HepG2 (cell line): ENCODE measurements around the gene TSTD1. TPM values are rescaled to one million over a fixed set of nuclear protein-coding genes. Genes with fewer than 3 reads are reported as not detected.

Source experiments
- ATF7 ChIP-seq, 2 experiments: fragments of 450-650 bp in 1 of 2; sonication (generic) in 1 of 2; formaldehyde crosslinking in 1 of 2; IDR thresholded peaks; 2 replicates each; pipeline versions ENCODE4 v1.4.0 to v1.6.1; 2016 to 2020; ENCODE audit warnings: antibody characterized with exemption in 1 of 2, mild to moderate bottlenecking in 1 of 2, missing genetic modification reagents in 1 of 2
- BCL3 ChIP-seq: sonication (generic); formaldehyde crosslinking; IDR thresholded peaks from 2 replicates; pipeline ENCODE4 v1.5.1; 2020; ENCODE audit warnings: mild to moderate bottlenecking, missing genetic modification reagents, moderate library complexity
- DPF2 ChIP-seq: sonication (generic); formaldehyde crosslinking; IDR thresholded peaks from 2 replicates; pipeline ENCODE4 v1.4.0; 2020; ENCODE audit warnings: mild to moderate bottlenecking, low read depth, missing genetic modification reagents, borderline replicate concordance
- FOXC1 ChIP-seq: sonication (generic); formaldehyde crosslinking; IDR thresholded peaks from 2 replicates; pipeline ENCODE4 v1.8.0; 2022; ENCODE audit warnings: mild to moderate bottlenecking, missing genetic modification reagents, borderline replicate concordance
- KDM3A ChIP-seq: IDR thresholded peaks from 2 replicates; pipeline ENCODE4 v1.6.1; 2018; ENCODE audit warnings: low read depth, missing compliant biosample characterization
- KMT2B ChIP-seq: IDR thresholded peaks from 2 replicates; pipeline ENCODE4 v1.6.1; 2016; ENCODE audit warnings: missing genetic modification reagents, missing compliant biosample characterization
- NR2F6 ChIP-seq, 2 experiments: IDR thresholded peaks; 2 replicates each; pipeline ENCODE4 v1.6.1; 2016; ENCODE audit warnings: antibody characterized with exemption in 1 of 2, mild to moderate bottlenecking in 1 of 2
- PCBP1 ChIP-seq: fragments of 200-400 bp; formaldehyde crosslinking; IDR thresholded peaks from 2 replicates; pipeline ENCODE4 v1.6.1; 2017; ENCODE audit warnings: mild to moderate bottlenecking, low read depth, low read length, borderline replicate concordance
- POGK ChIP-seq: sonication (generic); formaldehyde crosslinking; conservative IDR thresholded peaks from 2 replicates; pipeline ENCODE4 v1.8.0; 2022; ENCODE audit warnings: mild to moderate bottlenecking, moderate library complexity, missing genetic modification reagents
- PTBP1 ChIP-seq: fragments of 200-400 bp; formaldehyde crosslinking; IDR thresholded peaks from 2 replicates; pipeline ENCODE4 v1.6.1; 2018; ENCODE audit warnings: low read length, low read depth; ENCODE audit not compliant: poor library complexity, severe bottlenecking
- RXRA ChIP-seq: sonication (generic); formaldehyde crosslinking; IDR thresholded peaks from 2 replicates; pipeline ENCODE4 v1.5.1; 2020; ENCODE audit warnings: missing genetic modification reagents
- XRCC5 ChIP-seq: fragments of 200-400 bp; formaldehyde crosslinking; optimal IDR thresholded peaks from 2 replicates; pipeline ENCODE3; 2017; ENCODE audit warnings: mild to moderate bottlenecking, low read length
- ZKSCAN1 ChIP-seq: fragments of 150-350 bp; IDR thresholded peaks from 2 replicates; pipeline ENCODE4 v1.6.1; 2014; ENCODE audit warnings: low read length
- ZNF280D ChIP-seq: sonication (generic); formaldehyde crosslinking; IDR thresholded peaks from 2 replicates; pipeline ENCODE4 v1.5.1; 2020; ENCODE audit warnings: mild to moderate bottlenecking, missing genetic modification reagents
- ZNF335 ChIP-seq: sonication (generic); formaldehyde crosslinking; IDR thresholded peaks from 2 replicates; pipeline ENCODE4 v1.4.0; 2020; ENCODE audit warnings: missing genetic modification reagents
- ZNF460 ChIP-seq: sonication (generic); formaldehyde crosslinking; IDR thresholded peaks from 2 replicates; pipeline ENCODE4 v1.5.1; 2020; ENCODE audit warnings: missing genetic modification reagents, mild to moderate bottlenecking, borderline replicate concordance
- ZNF513 ChIP-seq: sonication (generic); formaldehyde crosslinking; conservative IDR thresholded peaks from 2 replicates; pipeline ENCODE4 v1.5.0; 2020; ENCODE audit warnings: missing genetic modification reagents
- ZNF562 ChIP-seq: sonication (generic); formaldehyde crosslinking; IDR thresholded peaks from 2 replicates; pipeline ENCODE4 v1.8.0; 2022; ENCODE audit warnings: missing genetic modification reagents, borderline replicate concordance
- ZNF569 ChIP-seq: sonication (generic); formaldehyde crosslinking; IDR thresholded peaks from 2 replicates; pipeline ENCODE4 v1.5.0; 2020; ENCODE audit warnings: mild to moderate bottlenecking, missing genetic modification reagents, moderate library complexity, borderline replicate concordance
- ZNF615 ChIP-seq: sonication (generic); formaldehyde crosslinking; IDR thresholded peaks from 2 replicates; pipeline ENCODE4 v1.5.0; 2020; ENCODE audit warnings: mild to moderate bottlenecking, missing genetic modification reagents, borderline replicate concordance
- ZNF619 ChIP-seq: sonication (generic); formaldehyde crosslinking; IDR thresholded peaks from 2 replicates; pipeline ENCODE4 v1.4.0; 2020; ENCODE audit warnings: mild to moderate bottlenecking, missing genetic modification reagents
- polyA plus RNA-seq, 8 experiments: library from polyadenylated mRNA; depleted of rRNA in 3 of 8; stranded (reverse) in 7 of 8; unstranded in 1 of 8; fragments of >200 nt; fragmentation: Illumina TruSeq in 4 of 8; extraction: Trizol in 4 of 8; gene quantifications; 2 replicates each; pipeline versions ENCODE4 v1.2.1 to v1.2.3, GENCODE V29; 2011 to 2016; ENCODE audit warnings: low read depth in 4 of 8, missing spikeins in 1 of 8, mixed read lengths in 1 of 8; ENCODE audit not compliant: insufficient read depth in 1 of 8
- total RNA-seq, 5 experiments: library from RNA; depleted of rRNA; stranded (reverse); fragments of >200 nt; fragmentation: Illumina TruSeq; extraction: Trizol; gene quantifications; 2 replicates each; pipeline ENCODE4 v1.2.3, GENCODE V29; 2016; ENCODE audit warnings: low read depth in 1 of 5

The TSTD1 gene
- total and polyA plus RNA-seq, 2 of the 13 experiments (the other 11 are each of a cell fraction or from before 2014, with no cell fraction given): 0.15 to 0.31 TPM

- TF ChIP-seq FOXC1: no peak
- peak; percentile 69 for TF ChIP-seq ATF7 (IDR thresholded peaks at IDR 0.05)
- TF ChIP-seq ATF7 (CRISPR knock-in tag; IDR thresholded peaks at IDR 0.05): peak; percentile 97
- TF ChIP-seq ZNF562: no peak
- TF ChIP-seq KMT2B: peak; percentile 72
- TF ChIP-seq POGK (CRISPR knock-in tag): peak; percentile 94
- no peak; the same call in 1 of the 2 replicates for TF ChIP-seq ZKSCAN1
- TF ChIP-seq PCBP1: no peak
- TF ChIP-seq ZNF619: peak; percentile 92; the same call in 1 of the 2 replicates
- no peak for TF ChIP-seq ZNF280D (CRISPR knock-in tag)
- peak; percentile 80 for TF ChIP-seq NR2F6 (IDR thresholded peaks at IDR 0.05)
- peak; percentile 89 for TF ChIP-seq NR2F6 (CRISPR knock-in tag; IDR thresholded peaks at IDR 0.05)
- TF ChIP-seq ZNF460 (CRISPR knock-in tag): no peak; the same call in 1 of the 2 replicates
- peak; percentile 61; the same call in 1 of the 2 replicates for TF ChIP-seq ZNF615 (CRISPR knock-in tag)
- no peak for TF ChIP-seq PTBP1
- no peak for TF ChIP-seq ZNF513 (CRISPR knock-in tag)
- TF ChIP-seq XRCC5: peak; percentile 75
- TF ChIP-seq DPF2 (CRISPR knock-in tag): peak; percentile 91
- TF ChIP-seq ZNF569: no peak
- TF ChIP-seq ZNF335 (CRISPR knock-in tag): peak; percentile 51; the same call in 1 of the 2 replicates
- peak; percentile 38; the same call in 1 of the 2 replicates for TF ChIP-seq BCL3
- TF ChIP-seq RXRA (CRISPR knock-in tag): peak; percentile 90
- peak; percentile 70; the same call in 1 of the 2 replicates for TF ChIP-seq KDM3A (CRISPR knock-in tag)
These were observed 25.1 kb downstream of the TSTD1 start (continued) for GRCh38 chr1:161013488-161014230.
